AG04450 (cell line): ENCODE results near the gene PRRC2B. TPM values are rescaled to one million over a fixed set of nuclear protein-coding genes. Genes with fewer than 3 reads are reported as not detected.

Source experiments
- CTCF ChIA-PET: fragments of 300-600, 350-600 bp; formaldehyde crosslinking; extraction: SDS; loops from one replicate; lab custom pipeline; 2022; ENCODE audit warnings: antibody characterized with exemption, inconsistent platforms; lab: Charles Lee
- POLR2A ChIA-PET: fragments of 350-600 bp; formaldehyde crosslinking; extraction: SDS; loops from one replicate; lab custom pipeline; 2021; ENCODE audit warnings: antibody characterized with exemption, inconsistent platforms; lab: Yijun Ruan, JAX
- DNase-seq: peaks from one replicate; pipeline ENCODE4 v3.0.0-alpha.2; 2011; ENCODE audit warnings: low read depth, low spot score
- H3K27ac ChIP-seq: one replicate; pipeline ENCODE4 v1.5.1; 2012; ENCODE audit warnings: low read depth, low read length, control low read depth
- H3K27me3 ChIP-seq: one replicate; pipeline ENCODE4 v1.6.0; 2012; ENCODE audit warnings: low read length; ENCODE audit not compliant: control insufficient read depth, insufficient read depth
- H3K4me3 ChIP-seq: 2 replicates; pipeline ENCODE4 v1.5.1; 2011; ENCODE audit warnings: mild to moderate bottlenecking, low read depth, low read length, control low read depth
- H3K9me3 ChIP-seq: 2 replicates; pipeline ENCODE4 v1.5.1; 2012; ENCODE audit warnings: low read length; ENCODE audit not compliant: control insufficient read depth, insufficient read depth
- CTCF ChIP-seq: IDR thresholded peaks from 2 replicates; pipeline ENCODE4 v1.5.1; 2011; ENCODE audit warnings: low read depth, low read length, control low read depth, inconsistent platforms
- polyA plus RNA-seq: library from polyadenylated mRNA; depleted of rRNA; stranded (reverse); fragments of >200 nt; gene quantifications from 2 replicates; pipeline ENCODE4 v1.2.3, GENCODE V29; 2011

Gene PRRC2B
- polyA plus RNA-seq, 1 experiment: 31.8 TPM

- ChIA-PET CTCF (no interaction called here), POLR2A (no interaction called here)
- peaks cover 3% of the 10 kb centered on the region for H3K9me3 ChIP-seq
- DNase-seq: no peak
- H3K27me3 ChIP-seq: no peaks in the 10 kb centered on the region
- H3K4me3 ChIP-seq: no peak overlapping the region
- TF ChIP-seq CTCF: no peak
- no peak overlapping the region for H3K27ac ChIP-seq
Measured at GRCh38 chr9:131520503-131520902, 126.6 kb downstream of the PRRC2B start.

- CTCF ChIA-PET: no interaction called here
- no peaks in the 10 kb centered on the region; the same call in none of the 2 replicates for H3K9me3 ChIP-seq
- H3K27me3 ChIP-seq: no peaks in the 10 kb centered on the region
- no peak for TF ChIP-seq CTCF
- no peak overlapping the region for H3K4me3 ChIP-seq
- POLR2A ChIA-PET: no interaction called here
- no peak for DNase-seq
- H3K27ac ChIP-seq: no peak overlapping the region
Measured at GRCh38 chr9:131521203-131521602, 127.3 kb downstream of the PRRC2B start.

GRCh38 chr9:131521822-131522221 lies 127.9 kb downstream of the PRRC2B start:
- CTCF ChIA-PET: no interaction called here
- no peak for DNase-seq
- Histone ChIP-seq H3K27me3 (no peaks in the 10 kb centered on the region), H3K9me3 (no peaks in the 10 kb centered on the region; the same call in 1 of the 2 replicates), H3K4me3 (no peak overlapping the region), H3K27ac (no peak overlapping the region)
- no peak for TF ChIP-seq CTCF
- POLR2A ChIA-PET: no interaction called here

- Histone ChIP-seq H3K9me3 (no peaks in the 10 kb centered on the region; the same call in 1 of the 2 replicates), H3K4me3 (no peak overlapping the region), H3K27ac (no peak overlapping the region), H3K27me3 (no peaks in the 10 kb centered on the region)
- no peak for DNase-seq
- ChIA-PET CTCF (no interaction called here), POLR2A (no interaction called here)
- no peak for TF ChIP-seq CTCF
Measured at GRCh38 chr9:131522257-131523085, 128.6 kb downstream of the PRRC2B start.

- H3K4me3 ChIP-seq: no peak overlapping the region
- H3K9me3 ChIP-seq: no peaks in the 10 kb centered on the region; the same call in 1 of the 2 replicates
- TF ChIP-seq CTCF: no peak
- ChIA-PET POLR2A (no interaction called here), CTCF (no interaction called here)
- DNase-seq: no peak
- H3K27ac ChIP-seq: no peak overlapping the region
- no peaks in the 10 kb centered on the region for H3K27me3 ChIP-seq
Measured at GRCh38 chr9:131523086-131523388, 129.2 kb downstream of the PRRC2B start.
